SK-N-SH treated with all-trans-retinoic acid at 6 μM for 48 hours (cell line): ENCODE results near the gene ZNF776.

Experiments used
- ATAC-seq: fragments of 200-7000 bp; cut with Tn5 transposase; 3 replicates; pipeline ENCODE4 v1.9.1; 2020; ENCODE audit warnings: mild to moderate bottlenecking, moderate library complexity
- ARNTL ChIP-seq: fragments of 450-650 bp; formaldehyde crosslinking; IDR thresholded peaks from 2 replicates; pipeline ENCODE4 v1.5.0; 2020; ENCODE audit warnings: low read depth, mild to moderate bottlenecking, moderate library complexity, borderline replicate concordance
- BACH2 ChIP-seq: fragments of 250-450 bp; sonication (Bioruptor Pico); IDR thresholded peaks from 2 replicates; pipeline ENCODE4 v1.9.0; 2021; ENCODE audit warnings: mild to moderate bottlenecking, borderline replicate concordance
- CREB5 ChIP-seq: fragments of 250-450 bp; sonication (Bioruptor Pico); IDR thresholded peaks from 2 replicates; pipeline ENCODE4 v1.5.1; 2020; ENCODE audit warnings: low read depth, mild to moderate bottlenecking, moderate library complexity
- CSDC2 ChIP-seq: fragments of 250-450 bp; sonication (Bioruptor Pico); IDR thresholded peaks from 2 replicates; pipeline ENCODE4 v1.5.0; 2020; ENCODE audit warnings: mild to moderate bottlenecking, moderate library complexity
- CSRNP3 ChIP-seq: fragments of 250-450 bp; sonication (Bioruptor Pico); IDR thresholded peaks from 2 replicates; pipeline ENCODE4 v1.5.1; 2021; ENCODE audit warnings: mild to moderate bottlenecking, moderate library complexity
- ESRRG ChIP-seq: fragments of 250-450 bp; sonication (Bioruptor Pico); IDR thresholded peaks from 2 replicates; pipeline ENCODE4 v1.6.1; 2021; ENCODE audit warnings: mild to moderate bottlenecking
- GLIS3 ChIP-seq: fragments of 250-450 bp; sonication (Bioruptor Pico); IDR thresholded peaks from 2 replicates; pipeline ENCODE4 v1.5.0; 2020; ENCODE audit warnings: mild to moderate bottlenecking, moderate library complexity
- ISL1 ChIP-seq: fragments of 250-450 bp; sonication (Bioruptor Pico); IDR thresholded peaks from 2 replicates; pipeline ENCODE4 v2.1.2; 2022; ENCODE audit warnings: mild to moderate bottlenecking, moderate library complexity
- PATZ1 ChIP-seq: fragments of 250-450 bp; sonication (Bioruptor Pico); IDR thresholded peaks from 2 replicates; pipeline ENCODE4 v1.8.0; 2020; ENCODE audit warnings: mild to moderate bottlenecking, moderate library complexity, borderline replicate concordance
- POU6F1 ChIP-seq: fragments of 250-450 bp; sonication (Bioruptor Pico); IDR thresholded peaks from 2 replicates; pipeline ENCODE4 v1.8.0; 2021; ENCODE audit warnings: low read depth, mild to moderate bottlenecking, moderate library complexity, borderline replicate concordance
- PPARA ChIP-seq: fragments of 250-450 bp; sonication (Bioruptor Pico); IDR thresholded peaks from 2 replicates; pipeline ENCODE4 v1.5.0; 2020; ENCODE audit warnings: mild to moderate bottlenecking, borderline replicate concordance
- RARB ChIP-seq: fragments of 250-450 bp; sonication (Bioruptor Pico); IDR thresholded peaks from 2 replicates; pipeline ENCODE4 v1.8.0; 2021; ENCODE audit warnings: mild to moderate bottlenecking, moderate library complexity
- SNAI2 ChIP-seq: fragments of 250-450 bp; sonication (Bioruptor Pico); IDR thresholded peaks from 2 replicates; pipeline ENCODE4 v1.5.0; 2020; ENCODE audit warnings: mild to moderate bottlenecking, moderate library complexity
- TCF4 ChIP-seq: fragments of 250-450 bp; sonication (Bioruptor Pico); IDR thresholded peaks from 2 replicates; pipeline ENCODE4 v1.8.0; 2021; ENCODE audit warnings: mild to moderate bottlenecking, moderate library complexity, borderline replicate concordance
- TOX ChIP-seq: fragments of 250-450 bp; sonication (Bioruptor Pico); IDR thresholded peaks from 2 replicates; pipeline ENCODE4 v1.8.0; 2021; ENCODE audit warnings: mild to moderate bottlenecking, moderate library complexity, borderline replicate concordance
- TSHZ2 ChIP-seq: fragments of 250-450 bp; sonication (Bioruptor Pico); IDR thresholded peaks from 2 replicates; pipeline ENCODE4 v1.5.0; 2020; ENCODE audit warnings: mild to moderate bottlenecking, moderate library complexity
- ZFP3 ChIP-seq: fragments of 250-450 bp; sonication (Bioruptor Pico); IDR thresholded peaks from 2 replicates; pipeline ENCODE4 v1.5.0; 2020; ENCODE audit warnings: mild to moderate bottlenecking, moderate library complexity
- ZFP30 ChIP-seq: fragments of 450-650 bp; formaldehyde crosslinking; IDR thresholded peaks from 2 replicates; pipeline ENCODE4 v1.5.0; 2022; ENCODE audit warnings: mild to moderate bottlenecking, moderate library complexity
- ZNF565 ChIP-seq: fragments of 450-650 bp; formaldehyde crosslinking; conservative IDR thresholded peaks from 2 replicates; pipeline ENCODE4 v1.5.0; 2020; ENCODE audit warnings: low read depth, mild to moderate bottlenecking, moderate library complexity
- ZNF70 ChIP-seq: fragments of 450-650 bp; formaldehyde crosslinking; IDR thresholded peaks from 2 replicates; pipeline ENCODE4 v1.5.0; 2020; ENCODE audit warnings: mild to moderate bottlenecking, moderate library complexity
- ZNF8 ChIP-seq: fragments of 450-650 bp; formaldehyde crosslinking; IDR thresholded peaks from 2 replicates; pipeline ENCODE4 v1.5.0; 2020; ENCODE audit warnings: mild to moderate bottlenecking, moderate library complexity

ZNF776 gene

GRCh38 chr19:57706346-57706745, 40.3 kb upstream of the ZNF776 start (continued):
- TF ChIP-seq CREB5 (CRISPR knock-in tag) = no peak
- no peak for TF ChIP-seq RARB

- TF ChIP-seq ESRRG (CRISPR knock-in tag) (no peak), ZNF565 (no peak), TCF4 (no peak), TOX (no peak), RARB (no peak), BACH2 (CRISPR knock-in tag) (no peak), TSHZ2 (no peak), GLIS3 (CRISPR knock-in tag) (no peak), PPARA (CRISPR knock-in tag) (no peak), SNAI2 (CRISPR knock-in tag) (no peak), ZFP3 (CRISPR knock-in tag) (no peak)
- ATAC-seq = no peak
These were observed 37.8 kb upstream of the ZNF776 start, which contains the start of gene ZNF154 for GRCh38 chr19:57708641-57709361. Gene ZNF154, minus strand, starts transcription at chr19:57709204. Its CDS starts 233 bp downstream, at chr19:57708971.

GRCh38 chr19:57709616-57710015, 37.0 kb upstream of the ZNF776 start:
- no peak for TF ChIP-seq ZNF8 (CRISPR knock-in tag)
- TF ChIP-seq ISL1 (CRISPR knock-in tag) = no peak
- no peak for TF ChIP-seq ARNTL (CRISPR knock-in tag)
- ATAC-seq = no peak

- TF ChIP-seq PATZ1 (CRISPR knock-in tag) = no peak
- no peak for TF ChIP-seq ZFP30 (CRISPR knock-in tag)
- no peak for TF ChIP-seq TOX
- no peak for TF ChIP-seq ESRRG (CRISPR knock-in tag)
- no peak for TF ChIP-seq ZNF70 (CRISPR knock-in tag)
- TF ChIP-seq CREB5 (CRISPR knock-in tag) = no peak
- no peak for TF ChIP-seq CSDC2 (CRISPR knock-in tag)
- TF ChIP-seq CSRNP3 (CRISPR knock-in tag) = no peak
- TF ChIP-seq PPARA (CRISPR knock-in tag) = no peak
- TF ChIP-seq ZNF8 (CRISPR knock-in tag) = no peak
- no peak for TF ChIP-seq TCF4
- TF ChIP-seq POU6F1 (CRISPR knock-in tag) = no peak
- no peak for TF ChIP-seq ISL1 (CRISPR knock-in tag)
- no peak for TF ChIP-seq SNAI2 (CRISPR knock-in tag)
- ATAC-seq = no peak
These were observed 34.4 kb upstream of the ZNF776 start for GRCh38 chr19:57712222-57712621.
